Measurements from ENCODE around the gene PDK4. TPM values are rescaled to one million over a fixed set of nuclear protein-coding genes. Genes with fewer than 3 reads are reported as not detected.

PDK4 gene
- polyA plus RNA-seq, 1 donor: 13.6 TPM

DNA sequence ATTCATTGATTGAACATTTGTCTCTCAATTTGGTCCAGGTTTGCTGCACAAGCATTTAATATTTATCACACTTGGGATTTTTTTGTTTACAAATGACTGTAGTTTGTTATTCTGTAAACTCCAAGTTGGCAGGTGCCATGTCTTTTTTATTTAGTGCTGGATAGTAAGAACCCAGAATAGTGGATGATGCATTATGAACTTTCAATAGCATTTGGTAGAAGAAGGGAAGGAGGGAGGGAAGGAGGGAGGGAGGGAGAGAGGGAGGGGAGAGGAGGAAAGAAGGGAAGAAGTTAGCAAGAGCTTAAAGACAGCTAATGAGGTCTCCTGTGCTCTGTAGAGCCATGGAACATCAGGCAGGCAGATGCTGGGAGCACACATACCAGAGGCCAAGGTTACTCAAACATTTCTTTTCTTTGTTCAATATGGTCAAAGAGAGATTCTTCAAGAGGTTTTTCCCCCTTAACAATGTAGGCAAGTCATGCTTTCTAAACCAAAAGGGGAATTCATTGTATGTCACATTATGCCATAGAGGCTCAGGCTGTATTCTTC lies 25.8 kb upstream of the PDK4 start:
- H3K27me3 ChIP-seq (ENCODE audit: control insufficient read depth, insufficient read depth, low read length): no peaks in the 10 kb centered on the region
- no peak overlapping the region for H3K4me3 ChIP-seq (ENCODE audit: low read length)
- H3K36me3 ChIP-seq (ENCODE audit: control insufficient read depth, insufficient read depth, low read length): no peaks in the 10 kb centered on the region
- DNase-seq: no peak
- H3K27ac ChIP-seq (ENCODE audit: low read length): no peak overlapping the region
- H3K4me1 ChIP-seq (ENCODE audit: control insufficient read depth, insufficient read depth, low read length): no peaks in the 10 kb centered on the region
- no peaks in the 10 kb centered on the region for H3K9me3 ChIP-seq (ENCODE audit: control insufficient read depth, low read depth, low read length)

GRCh38 chr7:95621404-95621803 lies 25.1 kb upstream of the PDK4 start:
- Histone ChIP-seq H3K9me3 (ENCODE audit: control insufficient read depth, low read depth, low read length) (no peaks in the 10 kb centered on the region), H3K4me3 (ENCODE audit: low read length) (no peak overlapping the region), H3K27me3 (ENCODE audit: control insufficient read depth, insufficient read depth, low read length) (no peaks in the 10 kb centered on the region), H3K4me1 (ENCODE audit: control insufficient read depth, insufficient read depth, low read length) (no peaks in the 10 kb centered on the region), H3K36me3 (ENCODE audit: control insufficient read depth, insufficient read depth, low read length) (no peaks in the 10 kb centered on the region), H3K27ac (ENCODE audit: low read length) (no peak overlapping the region)
- no CpG with 5 or more reads among the region's 1 CpG for WGBS (ENCODE audit: insufficient coverage, low lambda C conversion rate)
- DNase-seq: no peak

DNA sequence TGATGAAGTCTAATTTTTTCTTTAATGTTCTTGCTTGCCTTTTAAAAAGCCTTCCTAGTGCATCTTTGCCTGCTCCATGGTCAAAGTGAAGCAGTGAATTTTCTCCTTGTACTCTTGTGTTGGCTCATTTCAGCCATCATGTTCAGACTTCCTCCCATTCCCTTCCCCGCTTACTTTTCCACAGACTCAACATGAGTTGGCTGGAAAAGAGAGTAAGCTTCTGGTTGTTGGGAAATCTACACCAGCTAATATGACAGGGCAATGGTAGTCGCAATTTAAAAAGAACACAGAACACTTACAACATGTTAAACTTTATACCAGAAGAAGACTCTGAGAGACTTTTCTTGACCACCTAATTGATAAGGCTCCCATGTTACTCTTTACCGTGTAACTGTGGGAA lies 24.3 kb upstream of the PDK4 start:
- no peaks in the 10 kb centered on the region for H3K36me3 ChIP-seq (ENCODE audit: control insufficient read depth, insufficient read depth, low read length)
- H3K9me3 ChIP-seq (ENCODE audit: control insufficient read depth, low read depth, low read length): no peaks in the 10 kb centered on the region
- no peak overlapping the region for H3K4me3 ChIP-seq (ENCODE audit: low read length)
- H3K27me3 ChIP-seq (ENCODE audit: control insufficient read depth, insufficient read depth, low read length): no peaks in the 10 kb centered on the region
- 100% methylated on average over 2 of the region's 3 CpGs for WGBS (ENCODE audit: insufficient coverage, low lambda C conversion rate)
- no peak overlapping the region for H3K27ac ChIP-seq (ENCODE audit: low read length)
- no peaks in the 10 kb centered on the region for H3K4me1 ChIP-seq (ENCODE audit: control insufficient read depth, insufficient read depth, low read length)
- no peak for DNase-seq

- no peaks in the 10 kb centered on the region for H3K36me3 ChIP-seq (ENCODE audit: control insufficient read depth, insufficient read depth, low read length)
- no peaks in the 10 kb centered on the region for H3K27me3 ChIP-seq (ENCODE audit: control insufficient read depth, insufficient read depth, low read length)
- H3K4me3 ChIP-seq (ENCODE audit: low read length): no peak overlapping the region
- no peak for DNase-seq
- no CpG with 5 or more reads among the region's 1 CpG for WGBS (ENCODE audit: insufficient coverage, low lambda C conversion rate)
- no peak overlapping the region for H3K27ac ChIP-seq (ENCODE audit: low read length)
- no peaks in the 10 kb centered on the region for H3K4me1 ChIP-seq (ENCODE audit: control insufficient read depth, insufficient read depth, low read length)
- H3K9me3 ChIP-seq (ENCODE audit: control insufficient read depth, low read depth, low read length): no peaks in the 10 kb centered on the region
Measured at GRCh38 chr7:95619921-95620320, 23.6 kb upstream of the PDK4 start.

GRCh38 chr7:95619517-95619916 lies 23.2 kb upstream of the PDK4 start:
- DNase-seq: no peak
- no peak overlapping the region for H3K4me3 ChIP-seq (ENCODE audit: low read length)
- no peaks in the 10 kb centered on the region for H3K4me1 ChIP-seq (ENCODE audit: control insufficient read depth, insufficient read depth, low read length)
- WGBS (ENCODE audit: insufficient coverage, low lambda C conversion rate): no CpG with 5 or more reads among the region's 2 CpGs
- no peaks in the 10 kb centered on the region for H3K27me3 ChIP-seq (ENCODE audit: control insufficient read depth, insufficient read depth, low read length)
- H3K27ac ChIP-seq (ENCODE audit: low read length): no peak overlapping the region
- H3K9me3 ChIP-seq (ENCODE audit: control insufficient read depth, low read depth, low read length): no peaks in the 10 kb centered on the region
- H3K36me3 ChIP-seq (ENCODE audit: control insufficient read depth, insufficient read depth, low read length): no peaks in the 10 kb centered on the region

DNA sequence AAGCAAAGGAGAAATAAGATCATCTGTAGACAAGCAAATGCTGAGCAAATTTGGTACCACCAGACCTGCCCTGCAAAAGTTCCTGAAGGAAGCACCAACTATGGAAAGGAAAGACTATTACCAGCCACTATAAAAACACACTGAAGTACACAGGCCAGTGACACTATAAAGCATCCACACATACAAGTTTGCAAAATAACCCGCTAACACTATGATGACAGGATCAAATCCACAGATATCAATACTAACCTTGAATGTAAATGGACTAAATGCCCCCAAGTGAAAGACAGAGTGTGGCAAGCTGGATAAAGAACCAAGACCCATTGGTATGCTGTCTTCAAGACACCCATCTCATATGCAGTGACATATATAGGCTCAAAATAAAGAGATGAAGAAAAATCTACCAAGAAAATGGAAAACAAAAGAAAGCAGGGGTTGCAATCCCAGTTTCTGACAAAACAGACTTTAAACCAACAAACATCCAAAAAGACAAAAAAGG lies 18.2 kb upstream of the PDK4 start:
- H3K4me3 ChIP-seq (ENCODE audit: low read length): no peak overlapping the region
- no peaks in the 10 kb centered on the region for H3K27me3 ChIP-seq (ENCODE audit: control insufficient read depth, insufficient read depth, low read length)
- H3K27ac ChIP-seq (ENCODE audit: low read length): no peak overlapping the region
- no CpG with 5 or more reads among the region's 1 CpG for WGBS (ENCODE audit: insufficient coverage, low lambda C conversion rate)
- H3K9me3 ChIP-seq (ENCODE audit: control insufficient read depth, low read depth, low read length): peaks cover 2% of the 10 kb centered on the region
- DNase-seq: no peak
- H3K4me1 ChIP-seq (ENCODE audit: control insufficient read depth, insufficient read depth, low read length): peaks cover 5% of the 10 kb centered on the region
- H3K36me3 ChIP-seq (ENCODE audit: control insufficient read depth, insufficient read depth, low read length): no peaks in the 10 kb centered on the region

- Histone ChIP-seq H3K27me3 (ENCODE audit: control insufficient read depth, insufficient read depth, low read length) (no peaks in the 10 kb centered on the region), H3K4me3 (ENCODE audit: low read length) (no peak overlapping the region), H3K4me1 (ENCODE audit: control insufficient read depth, insufficient read depth, low read length) (peaks cover 26% of the 10 kb centered on the region), H3K9me3 (ENCODE audit: control insufficient read depth, low read depth, low read length) (peaks cover 2% of the 10 kb centered on the region), H3K36me3 (ENCODE audit: control insufficient read depth, insufficient read depth, low read length) (no peaks in the 10 kb centered on the region), H3K27ac (ENCODE audit: low read length) (no peak overlapping the region)
- no peak for DNase-seq
- 82% methylated on average over 2 of the region's 2 CpGs for WGBS (ENCODE audit: insufficient coverage, low lambda C conversion rate)
Measured at GRCh38 chr7:95611224-95611623, 14.9 kb upstream of the PDK4 start.

GRCh38 chr7:95609277-95609971 lies 13.1 kb upstream of the PDK4 start:
- Histone ChIP-seq H3K27me3 (ENCODE audit: control insufficient read depth, insufficient read depth, low read length) (no peaks in the 10 kb centered on the region), H3K4me1 (ENCODE audit: control insufficient read depth, insufficient read depth, low read length) (peaks cover 26% of the 10 kb centered on the region), H3K36me3 (ENCODE audit: control insufficient read depth, insufficient read depth, low read length) (no peaks in the 10 kb centered on the region), H3K9me3 (ENCODE audit: control insufficient read depth, low read depth, low read length) (peaks cover 7% of the 10 kb centered on the region), H3K27ac (ENCODE audit: low read length) (peak overlapping the region; percentile 72), H3K4me3 (ENCODE audit: low read length) (no peak overlapping the region)
- 33% methylated on average over 2 of the region's 4 CpGs for WGBS (ENCODE audit: insufficient coverage, low lambda C conversion rate)
- peak; percentile 20 to 52 for DNase-seq

DNA sequence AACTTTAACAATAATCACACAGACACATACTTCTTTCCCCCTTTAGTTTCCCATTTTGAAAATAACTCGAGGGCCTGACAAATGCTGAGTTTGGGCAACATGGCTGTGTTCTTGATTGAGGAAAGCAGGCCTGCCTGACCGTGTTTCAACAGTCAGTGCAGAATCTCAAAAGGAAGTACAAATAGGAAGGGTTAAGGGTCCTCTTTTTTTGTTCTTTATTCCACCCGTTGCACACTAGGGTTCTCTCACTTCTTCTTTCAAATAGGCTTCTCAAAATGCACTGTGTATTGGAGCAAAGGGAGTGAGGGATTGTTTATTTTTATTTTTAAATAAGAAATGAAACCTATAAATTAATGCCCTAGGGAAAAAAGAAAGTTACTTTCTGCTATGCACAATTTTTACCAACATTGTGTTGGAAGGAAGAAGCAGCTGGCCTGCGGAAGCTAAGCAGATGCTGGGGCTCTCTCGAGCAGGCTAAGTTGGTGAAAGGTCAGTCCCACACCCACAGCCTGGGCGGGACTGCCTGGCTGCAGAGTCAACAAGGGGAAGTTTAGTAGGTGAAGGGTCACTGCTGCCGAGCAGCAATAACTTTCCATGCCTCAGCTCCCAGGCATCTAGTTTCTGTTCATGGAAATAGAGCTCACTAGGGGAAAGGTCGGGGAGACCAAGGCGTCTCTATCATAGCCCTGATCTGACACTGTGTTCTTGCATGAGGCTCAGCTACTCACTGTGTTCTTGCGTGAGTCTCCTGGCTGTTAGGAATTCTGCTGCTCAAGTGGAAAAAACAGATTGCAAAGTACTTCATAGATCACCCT lies 12.2 kb upstream of the PDK4 start:
- 40% methylated on average over 1 of the region's 10 CpGs for WGBS (ENCODE audit: insufficient coverage, low lambda C conversion rate)
- no peak overlapping the region for H3K4me3 ChIP-seq (ENCODE audit: low read length)
- DNase-seq: peak; percentile 99

DNA sequence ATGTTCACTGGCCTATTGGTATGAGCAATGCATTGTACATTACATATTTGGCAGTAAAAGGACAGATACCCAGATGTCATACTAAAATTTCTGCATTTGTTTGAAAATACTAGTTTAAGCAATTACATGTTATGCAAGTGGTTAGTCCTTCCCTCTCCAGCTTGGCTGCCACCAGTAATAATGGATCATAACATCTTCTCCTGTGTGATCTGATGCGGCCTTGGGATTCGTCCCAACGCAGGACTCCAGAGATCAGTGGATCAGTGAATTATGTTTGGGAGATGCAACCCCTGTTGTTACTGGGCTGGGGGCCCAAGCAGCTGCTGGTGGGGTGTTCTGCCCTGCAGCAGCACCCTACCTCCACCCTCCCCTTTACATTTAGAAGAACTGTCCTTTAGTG lies 11.2 kb upstream of the PDK4 start:
- Histone ChIP-seq H3K4me3 (ENCODE audit: low read length) (no peak overlapping the region), H3K9me3 (ENCODE audit: control insufficient read depth, low read depth, low read length) (peaks cover 5% of the 10 kb centered on the region), H3K4me1 (ENCODE audit: control insufficient read depth, insufficient read depth, low read length) (peaks cover 26% of the 10 kb centered on the region), H3K27me3 (ENCODE audit: control insufficient read depth, insufficient read depth, low read length) (no peaks in the 10 kb centered on the region), H3K36me3 (ENCODE audit: control insufficient read depth, insufficient read depth, low read length) (no peaks in the 10 kb centered on the region), H3K27ac (ENCODE audit: low read length) (peak overlapping the region; percentile 72)
- no CpG with 5 or more reads among the region's 3 CpGs for WGBS (ENCODE audit: insufficient coverage, low lambda C conversion rate)
- no peak for DNase-seq

More for the DNA sequence above, 12.2 kb upstream of the PDK4 start:
- no peaks in the 10 kb centered on the region for H3K27me3 ChIP-seq (ENCODE audit: control insufficient read depth, insufficient read depth, low read length)
- peaks cover 26% of the 10 kb centered on the region for H3K4me1 ChIP-seq (ENCODE audit: control insufficient read depth, insufficient read depth, low read length)
- peak overlapping the region; percentile 72 for H3K27ac ChIP-seq (ENCODE audit: low read length)
- H3K9me3 ChIP-seq (ENCODE audit: control insufficient read depth, low read depth, low read length): peaks cover 5% of the 10 kb centered on the region
- H3K36me3 ChIP-seq (ENCODE audit: control insufficient read depth, insufficient read depth, low read length): no peaks in the 10 kb centered on the region

Measured in large intestine (tissue), 3 donors.